ENCODE measurements around the gene KRTAP12-4. TPM values are rescaled to one million over a fixed set of nuclear protein-coding genes. Genes with fewer than 3 reads are reported as not detected.
"Not testable (repeated sequence)": the region's sequence is repeated elsewhere in the genome, so short reads cannot be mapped to it uniquely, and the experiment has no call there.

Gene KRTAP12-4
- total RNA-seq, 1 experiment from 2014 or later, result not detected

DNA sequence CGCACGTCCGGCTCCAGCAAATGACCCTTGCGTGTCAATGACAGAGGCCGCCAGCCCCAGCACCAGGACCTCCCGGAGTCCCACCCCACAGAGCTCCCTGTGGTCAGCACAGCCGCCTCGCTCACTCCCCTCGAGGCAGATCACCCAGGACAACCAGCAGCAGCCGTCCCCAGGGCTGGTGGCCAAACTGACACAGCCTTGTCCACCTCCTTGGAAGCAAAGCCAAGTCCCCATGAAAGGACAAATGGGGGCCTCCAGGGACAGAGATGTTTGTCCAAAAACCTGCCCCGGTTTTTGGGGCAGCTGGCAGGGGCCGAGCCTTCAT, 15.2 kb downstream of the KRTAP12-4 start:
- Histone ChIP-seq H3K9me2 (ENCODE audit: insufficient read depth) (no peaks in the 10 kb centered on the region), H3K36me3 (ENCODE audit: low read depth) (no peaks in the 10 kb centered on the region), H3K4me1 (replicated peaks; ENCODE audit: insufficient read depth) (no peaks in the 10 kb centered on the region), H3K4me2 (no peak overlapping the region), H3K4me3 (no peak overlapping the region), H3K27ac (no peak overlapping the region), H3K9me3 (ENCODE audit: insufficient read depth, low read depth) (no peaks in the 10 kb centered on the region), H3K27me3 (ENCODE audit: insufficient read depth, low read depth) (peaks cover 40% of the 10 kb centered on the region), H4K20me1 (ENCODE audit: insufficient read depth) (no peaks in the 10 kb centered on the region), H3F3A (ENCODE audit: insufficient read depth, low read depth) (no peaks in the 10 kb centered on the region), H3K79me2 (ENCODE audit: low read depth) (no peaks in the 10 kb centered on the region), H2AFZ (no peak overlapping the region)
- intact Hi-C loops (cut with micrococcal nuclease; ENCODE audit: unreplicated experiment), result no loop called here
- POLR2A ChIA-PET (ENCODE audit: unreplicated experiment), result no interaction called here
- TF ChIP-seq, protein P1, sequence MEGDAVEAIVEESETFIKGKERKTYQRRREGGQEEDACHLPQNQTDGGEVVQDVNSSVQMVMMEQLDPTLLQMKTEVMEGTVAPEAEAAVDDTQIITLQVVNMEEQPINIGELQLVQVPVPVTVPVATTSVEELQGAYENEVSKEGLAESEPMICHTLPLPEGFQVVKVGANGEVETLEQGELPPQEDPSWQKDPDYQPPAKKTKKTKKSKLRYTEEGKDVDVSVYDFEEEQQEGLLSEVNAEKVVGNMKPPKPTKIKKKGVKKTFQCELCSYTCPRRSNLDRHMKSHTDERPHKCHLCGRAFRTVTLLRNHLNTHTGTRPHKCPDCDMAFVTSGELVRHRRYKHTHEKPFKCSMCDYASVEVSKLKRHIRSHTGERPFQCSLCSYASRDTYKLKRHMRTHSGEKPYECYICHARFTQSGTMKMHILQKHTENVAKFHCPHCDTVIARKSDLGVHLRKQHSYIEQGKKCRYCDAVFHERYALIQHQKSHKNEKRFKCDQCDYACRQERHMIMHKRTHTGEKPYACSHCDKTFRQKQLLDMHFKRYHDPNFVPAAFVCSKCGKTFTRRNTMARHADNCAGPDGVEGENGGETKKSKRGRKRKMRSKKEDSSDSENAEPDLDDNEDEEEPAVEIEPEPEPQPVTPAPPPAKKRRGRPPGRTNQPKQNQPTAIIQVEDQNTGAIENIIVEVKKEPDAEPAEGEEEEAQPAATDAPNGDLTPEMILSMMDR (conservative IDR thresholded peaks at IDR 0.05), result no peak
- no peak for TF ChIP-seq EZH2 (IDR thresholded peaks at IDR 0.05; ENCODE audit: low read depth)
- BruUV-seq (replicated peaks), result no TSS peak
- CTCF ChIA-PET, result no interaction called here
- no peak for DNase-seq

DNA sequence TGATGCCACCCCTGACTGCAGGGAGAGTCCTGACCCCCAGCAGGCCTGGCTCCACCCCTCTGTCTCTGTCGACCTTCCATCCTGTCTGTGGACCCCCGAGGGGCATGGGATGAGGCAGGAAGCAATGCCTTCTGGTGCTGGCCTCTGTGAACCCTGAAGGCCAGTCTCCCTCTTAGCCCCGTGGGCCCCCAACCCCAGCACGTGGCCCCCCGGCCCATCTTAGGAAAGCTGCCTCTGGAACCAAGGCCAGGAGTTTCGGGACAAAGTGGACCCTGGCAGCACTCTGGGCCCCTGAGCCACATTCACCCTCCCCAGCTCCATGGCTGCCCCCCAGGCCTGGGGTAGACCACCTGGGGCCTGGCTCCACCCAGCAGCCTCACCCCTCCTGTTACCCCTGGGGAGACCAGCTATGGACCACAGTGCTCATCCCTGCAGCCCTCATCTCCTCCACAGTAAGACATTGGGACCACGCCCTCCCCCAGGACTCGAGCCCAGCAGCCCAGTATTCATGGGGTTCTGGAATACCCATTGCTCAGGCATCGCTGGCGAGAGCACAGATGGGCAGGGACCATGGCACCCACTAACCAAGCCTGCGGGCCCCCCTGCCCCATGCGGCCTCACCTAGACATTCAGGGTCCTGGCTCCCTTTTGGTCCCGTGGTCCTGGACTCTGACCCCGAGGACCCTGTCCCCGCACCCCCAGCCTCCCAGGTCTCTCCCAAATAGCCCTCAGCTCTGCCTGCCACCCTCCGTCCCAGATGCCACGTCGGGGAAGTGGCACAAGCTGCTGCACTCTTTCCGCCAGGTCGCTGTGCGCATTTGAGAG, 15.7 kb downstream of the KRTAP12-4 start:
- H2AFZ ChIP-seq; BruUV-seq (replicated peaks); H3F3A ChIP-seq (ENCODE audit: insufficient read depth, low read depth); H3K4me2 ChIP-seq; CTCF ChIA-PET; H3K4me1 ChIP-seq (replicated peaks; ENCODE audit: insufficient read depth); H3K36me3 ChIP-seq (ENCODE audit: low read depth); DNase-seq; H3K79me2 ChIP-seq (ENCODE audit: low read depth); H3K27ac ChIP-seq; H4K20me1 ChIP-seq (ENCODE audit: insufficient read depth); H3K9me2 ChIP-seq (ENCODE audit: insufficient read depth); intact Hi-C loops (cut with micrococcal nuclease; ENCODE audit: unreplicated experiment); H3K9me3 ChIP-seq (ENCODE audit: insufficient read depth, low read depth); POLR2A ChIA-PET (ENCODE audit: unreplicated experiment); H3K4me3 ChIP-seq: not testable (repeated sequence)
- peaks cover 44% of the 10 kb centered on the region for H3K27me3 ChIP-seq (ENCODE audit: insufficient read depth, low read depth)

DNA sequence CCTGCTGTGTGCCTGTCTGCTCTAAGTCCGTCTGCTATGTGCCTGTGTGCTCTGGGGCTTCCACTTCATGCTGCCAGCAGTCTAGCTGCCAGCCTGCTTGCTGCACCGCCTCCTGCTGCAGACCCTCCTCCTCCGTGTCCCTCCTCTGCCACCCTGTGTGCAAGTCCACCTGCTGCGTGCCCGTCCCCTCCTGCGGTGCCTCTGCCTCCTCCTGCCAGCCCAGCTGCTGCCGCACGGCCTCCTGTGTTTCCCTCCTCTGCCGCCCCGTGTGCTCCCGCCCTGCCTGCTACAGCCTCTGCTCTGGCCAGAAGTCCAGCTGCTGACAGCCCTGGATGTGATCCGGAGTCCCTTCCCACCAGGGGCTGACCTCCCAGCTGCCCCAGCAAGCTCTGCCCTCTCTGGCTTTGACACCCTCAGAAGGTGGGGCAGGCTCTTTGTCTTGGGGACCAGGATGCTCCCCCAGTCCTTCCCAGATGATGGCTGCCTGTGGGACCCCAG, 16.6 kb downstream of the KRTAP12-4 start:
- H3K27ac ChIP-seq; BruUV-seq (replicated peaks); H3F3A ChIP-seq (ENCODE audit: insufficient read depth, low read depth); H3K79me2 ChIP-seq (ENCODE audit: low read depth); H3K4me2 ChIP-seq; H3K9me3 ChIP-seq (ENCODE audit: insufficient read depth, low read depth); POLR2A ChIA-PET (ENCODE audit: unreplicated experiment); H3K9me2 ChIP-seq (ENCODE audit: insufficient read depth); H4K20me1 ChIP-seq (ENCODE audit: insufficient read depth); H3K4me3 ChIP-seq; DNase-seq; intact Hi-C loops (cut with micrococcal nuclease; ENCODE audit: unreplicated experiment); H2AFZ ChIP-seq; CTCF ChIA-PET; H3K4me1 ChIP-seq (replicated peaks; ENCODE audit: insufficient read depth); H3K36me3 ChIP-seq (ENCODE audit: low read depth): not testable (repeated sequence)
- H3K27me3 ChIP-seq (ENCODE audit: insufficient read depth, low read depth), result peaks cover 44% of the 10 kb centered on the region

DNA sequence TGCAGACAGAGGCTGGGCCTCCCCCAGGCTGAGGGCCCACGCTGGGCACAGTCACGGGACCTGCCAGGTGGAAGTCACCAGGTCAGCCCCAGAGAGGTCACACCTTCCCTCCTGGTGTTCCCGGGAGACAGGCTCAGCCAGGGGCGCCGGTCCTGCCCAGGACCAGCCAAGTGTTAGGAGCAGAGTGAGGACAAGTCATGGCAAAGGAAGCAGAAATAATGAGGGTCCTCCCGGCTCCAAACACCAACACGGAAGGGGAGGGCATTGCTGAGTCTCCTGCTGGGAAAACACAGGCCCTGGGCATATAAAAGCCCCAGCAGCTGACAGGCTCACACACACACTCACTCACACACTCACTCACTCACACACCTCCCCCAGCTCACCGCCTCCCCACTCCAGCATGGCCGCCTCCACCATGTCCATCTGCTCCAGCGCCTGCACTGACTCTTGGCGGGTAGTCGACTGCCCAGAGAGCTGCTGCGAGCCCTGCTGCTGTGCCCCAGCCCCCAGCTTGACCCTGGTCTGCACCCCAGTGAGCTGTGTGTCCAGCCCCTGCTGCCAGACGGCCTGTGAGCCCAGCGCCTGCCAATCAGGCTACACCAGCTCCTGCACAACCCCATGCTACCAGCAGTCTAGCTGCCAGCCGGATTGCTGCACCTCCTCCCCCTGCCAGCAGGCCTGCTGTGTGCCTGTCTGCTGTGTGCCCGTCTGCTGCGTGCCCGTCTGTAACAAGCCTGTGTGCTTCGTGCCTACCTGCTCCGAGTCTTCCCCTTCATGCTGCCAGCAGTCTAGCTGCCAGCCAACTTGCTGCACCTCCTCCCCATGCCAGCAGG, 17.2 kb downstream of the KRTAP12-4 start, which contains the start of gene KRTAP10-10:
TSS of gene KRTAP10-10 (plus strand) at position 339 of the 833 bp plus-strand sequence. CDS start at position 401, 62 bp downstream.
- Histone ChIP-seq H3K9me2 (ENCODE audit: insufficient read depth) (no peaks in the 10 kb centered on the region), H3K4me1 (replicated peaks; ENCODE audit: insufficient read depth) (no peaks in the 10 kb centered on the region), H4K20me1 (ENCODE audit: insufficient read depth) (no peaks in the 10 kb centered on the region), H3F3A (ENCODE audit: insufficient read depth, low read depth) (no peaks in the 10 kb centered on the region), H2AFZ (no peak within 1 kb of the TSS), H3K36me3 (ENCODE audit: low read depth) (no peaks in the 10 kb centered on the region), H3K4me3 (no peak within 1 kb of the TSS), H3K4me2 (no peak within 1 kb of the TSS), H3K79me2 (ENCODE audit: low read depth) (no peaks in the 10 kb centered on the region), H3K9me3 (ENCODE audit: insufficient read depth, low read depth) (no peaks in the 10 kb centered on the region), H3K27ac (no peak within 1 kb of the TSS), H3K27me3 (ENCODE audit: insufficient read depth, low read depth) (peaks cover 43% of the 10 kb centered on the region)
- intact Hi-C loops (cut with micrococcal nuclease; ENCODE audit: unreplicated experiment), result no loop called here
- no peak for TF ChIP-seq EZH2 (IDR thresholded peaks at IDR 0.05; ENCODE audit: low read depth)
- TF ChIP-seq, protein P1 (conservative IDR thresholded peaks at IDR 0.05), result no peak
- no peak for DNase-seq
- ChIA-PET CTCF (no interaction called here), POLR2A (ENCODE audit: unreplicated experiment) (no interaction called here)
- no TSS peak for BruUV-seq (replicated peaks)

Data from PC-9 (cell line).